Upper lobe of left lung (tissue), 6 donors: ENCODE measurements around the gene TTC12. TPM values are rescaled to one million over a fixed set of nuclear protein-coding genes. Genes with fewer than 3 reads are reported as not detected.

ENCODE experiments used
- ATAC-seq, 2 donors: fragments of 200-7000 bp; cut with Tn5 transposase; one replicate each; pipeline ENCODE4 v1.9.1; 2022; ENCODE audit warnings: mild to moderate bottlenecking in 2 of 2, moderate library complexity in 2 of 2; ENCODE audit not compliant: low FRiP score in 2 of 2
- DNase-seq, 2 donors: peaks; one replicate each; pipeline ENCODE4 v3.0.0-alpha.2; 2019 to 2020
- H3K27ac ChIP-seq, 4 donors: fragments of 200-600 bp; sonication (generic); one replicate each; pipeline ENCODE4 v1.5.1; 2016 to 2019
- H3K27me3 ChIP-seq, 4 donors: fragments of 200-600 bp; sonication (generic); one replicate each; pipeline ENCODE4 v1.5.1; 2017 to 2019
- H3K36me3 ChIP-seq, 4 donors: fragments of 200-600 bp; sonication (generic); one replicate each; pipeline ENCODE4 v1.5.1; 2016 to 2019
- H3K4me1 ChIP-seq, 4 donors: fragments of 200-600 bp; sonication (generic); one replicate each; pipeline ENCODE4 v1.5.1; 2018 to 2019
- H3K4me3 ChIP-seq, 4 donors: fragments of 200-600 bp; sonication (generic); one replicate each; pipeline ENCODE4 v1.5.1; 2017 to 2019; ENCODE audit warnings: mild to moderate bottlenecking in 2 of 4, moderate library complexity in 1 of 4
- H3K9me3 ChIP-seq, 4 donors: fragments of 200-600 bp; sonication (generic); one replicate each; pipeline ENCODE4 v1.5.1; 2018 to 2019
- EP300 ChIP-seq, 4 donors: sonication (generic); formaldehyde crosslinking; IDR thresholded peaks; one replicate each; pipeline ENCODE4 v1.5.1; 2017; ENCODE audit warnings: antibody characterized with exemption in 4 of 4, control low read depth in 2 of 4
- POLR2A ChIP-seq, 4 donors: fragments of 450-650 bp; IDR thresholded peaks; one replicate each; pipeline ENCODE4 v1.5.1; 2016 to 2017; ENCODE audit warnings: antibody characterized with exemption in 4 of 4, mild to moderate bottlenecking in 2 of 4
- POLR2AphosphoS5 ChIP-seq, 2 donors: sonication (generic); formaldehyde crosslinking; IDR thresholded peaks; one replicate each; pipeline ENCODE4 v1.5.1; 2017; ENCODE audit warnings: antibody characterized with exemption in 2 of 2
- WGBS, 2 donors: methylation state at CpG; one replicate each; pipeline ENCODE4 v1.1.5; 2017 to 2018; 5-methylcytosine and 5-hydroxymethylcytosine counted together
- total RNA-seq, 6 donors: library from RNA; depleted of rRNA in 4 of 6; stranded (reverse); fragments of >200 nt in 4 of 6; gene quantifications; one replicate each; pipeline versions ENCODE4 v1.1.0 to v1.2.1, GENCODE V29; 2016 to 2021
- TF ChIP-seq, protein P1 (sequence below), 6 experiments: fragments of 450-650 bp in 4 of 6; fragments of 200-600 bp in 2 of 6; sonication (generic) in 2 of 6; IDR thresholded peaks; one replicate each; pipeline ENCODE4 v1.5.1; 2016 to 2019; ENCODE audit warnings: antibody characterized with exemption in 6 of 6
- donor health status: DM: no; HTN: no; CAD: no; lungs with moderate emphysema.
- donor health status: DM: no; HTN: yes; CAD: no; lungs with severe emphysema.

Gene TTC12
- total RNA-seq, 6 donors from 2014 or later: 11.6 to 56.7 (median 16.1) TPM

DNA sequence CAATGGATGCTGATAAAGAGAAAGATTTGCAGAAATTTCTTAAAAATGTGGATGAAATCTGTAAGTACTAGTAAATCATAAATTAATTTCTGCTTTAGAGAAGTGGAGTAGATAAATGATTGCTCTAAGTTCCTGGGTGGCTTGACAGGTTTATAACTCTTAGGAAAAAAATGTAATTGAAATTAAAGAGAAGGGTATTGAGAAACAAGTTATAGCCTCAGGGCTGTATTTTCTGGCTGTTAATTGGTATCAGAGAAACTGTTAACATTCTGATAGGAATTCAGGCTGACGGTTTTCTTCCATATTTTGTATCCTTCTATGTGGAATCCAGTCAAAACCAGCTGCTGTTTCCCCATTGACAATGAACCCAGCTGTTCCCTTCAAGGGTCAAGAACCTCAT, 1.9 kb downstream of the TTC12 start:
- Histone ChIP-seq H3K27ac (no peak overlapping the region), H3K4me3 (no peak overlapping the region), H3K27me3 (no peaks in the 10 kb centered on the region), H3K4me1 (peaks cover 9 to 21% (median 13%) of the 10 kb centered on the region in 4 donors), H3K36me3 (peaks cover 0 to 6% (median 0%) of the 10 kb centered on the region in 4 donors), H3K9me3 (no peaks in the 10 kb centered on the region)
- ATAC-seq: no peak
- 88 to 96% methylated on average over 1 of the region's 1 CpG for WGBS, 2 donors
- TF ChIP-seq EP300 (IDR thresholded peaks at IDR 0.05) (no peak), POLR2AphosphoS5 (IDR thresholded peaks at IDR 0.05) (no peak), POLR2A (IDR thresholded peaks at IDR 0.05) (no peak)
- TF ChIP-seq, protein P1, sequence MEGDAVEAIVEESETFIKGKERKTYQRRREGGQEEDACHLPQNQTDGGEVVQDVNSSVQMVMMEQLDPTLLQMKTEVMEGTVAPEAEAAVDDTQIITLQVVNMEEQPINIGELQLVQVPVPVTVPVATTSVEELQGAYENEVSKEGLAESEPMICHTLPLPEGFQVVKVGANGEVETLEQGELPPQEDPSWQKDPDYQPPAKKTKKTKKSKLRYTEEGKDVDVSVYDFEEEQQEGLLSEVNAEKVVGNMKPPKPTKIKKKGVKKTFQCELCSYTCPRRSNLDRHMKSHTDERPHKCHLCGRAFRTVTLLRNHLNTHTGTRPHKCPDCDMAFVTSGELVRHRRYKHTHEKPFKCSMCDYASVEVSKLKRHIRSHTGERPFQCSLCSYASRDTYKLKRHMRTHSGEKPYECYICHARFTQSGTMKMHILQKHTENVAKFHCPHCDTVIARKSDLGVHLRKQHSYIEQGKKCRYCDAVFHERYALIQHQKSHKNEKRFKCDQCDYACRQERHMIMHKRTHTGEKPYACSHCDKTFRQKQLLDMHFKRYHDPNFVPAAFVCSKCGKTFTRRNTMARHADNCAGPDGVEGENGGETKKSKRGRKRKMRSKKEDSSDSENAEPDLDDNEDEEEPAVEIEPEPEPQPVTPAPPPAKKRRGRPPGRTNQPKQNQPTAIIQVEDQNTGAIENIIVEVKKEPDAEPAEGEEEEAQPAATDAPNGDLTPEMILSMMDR (IDR thresholded peaks at IDR 0.05): no peak
- DNase-seq: no peak

DNA sequence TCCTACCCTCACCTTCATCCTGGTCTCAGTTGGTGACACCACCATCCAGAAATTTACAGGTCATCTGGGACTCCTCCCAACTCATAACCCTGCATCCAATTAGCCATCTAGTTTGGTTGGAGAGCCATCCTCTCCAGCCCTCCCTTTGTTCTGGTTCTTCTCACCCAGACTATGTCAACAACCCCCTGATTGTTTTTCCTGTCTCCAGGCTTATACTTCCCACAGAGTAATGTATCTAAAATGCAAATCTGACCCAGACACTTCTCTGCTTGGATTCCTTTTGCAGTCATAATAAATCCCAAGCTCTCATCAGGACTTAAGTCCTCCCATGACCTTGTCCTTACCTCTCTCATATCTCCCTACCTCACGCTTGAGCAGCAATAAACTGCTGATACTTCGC, 3.0 kb downstream of the TTC12 start:
- DNase-seq (no peak), ATAC-seq (no peak)
- peaks cover 0 to 6% (median 0%) of the 10 kb centered on the region in 4 donors for H3K36me3 ChIP-seq
- no peak for TF ChIP-seq POLR2AphosphoS5 (IDR thresholded peaks at IDR 0.05)
- TF ChIP-seq EP300 (IDR thresholded peaks at IDR 0.05): no peak
- TF ChIP-seq POLR2A (IDR thresholded peaks at IDR 0.05): no peak
- TF ChIP-seq, protein P1 (IDR thresholded peaks at IDR 0.05): no peak
- no peak overlapping the region for H3K4me3 ChIP-seq
- H3K4me1 ChIP-seq: peaks cover 9 to 21% (median 13%) of the 10 kb centered on the region in 4 donors
- WGBS, 2 donors: 98 to 100% methylated on average over 2 of the region's 2 CpGs
- no peaks in the 10 kb centered on the region for H3K27me3 ChIP-seq
- no peak overlapping the region for H3K27ac ChIP-seq
- H3K9me3 ChIP-seq: no peaks in the 10 kb centered on the region

DNA sequence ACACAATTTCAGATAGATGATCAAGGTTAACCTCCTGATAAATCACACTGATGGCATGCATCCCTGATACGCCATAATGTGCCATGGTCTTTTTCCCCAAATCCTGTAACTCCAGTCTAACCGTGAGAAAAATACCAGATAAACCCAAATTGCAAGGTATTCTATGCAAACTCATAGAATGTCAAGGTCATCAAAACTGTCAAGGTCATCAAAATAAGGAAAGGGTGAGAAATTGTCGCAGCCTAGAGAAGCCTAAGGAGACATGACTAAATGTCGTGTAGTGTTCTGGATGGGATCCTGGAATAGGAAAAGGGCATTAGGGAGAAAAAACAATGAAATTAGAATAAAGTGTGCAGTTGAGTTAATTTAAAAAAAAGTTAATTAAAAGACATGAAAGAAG, 4.7 kb downstream of the TTC12 start:
- Histone ChIP-seq H3K4me3 (no peak overlapping the region), H3K36me3 (peaks cover 0 to 16% (median 3%) of the 10 kb centered on the region in 4 donors), H3K9me3 (no peaks in the 10 kb centered on the region), H3K27me3 (no peaks in the 10 kb centered on the region), H3K27ac (no peak overlapping the region), H3K4me1 (peaks cover 4 to 16% (median 7%) of the 10 kb centered on the region in 4 donors)
- WGBS, 2 donors: 95 to 96% methylated on average over 4 of the region's 4 CpGs
- DNase-seq: no peak
- no peak for ATAC-seq
- TF ChIP-seq EP300 (IDR thresholded peaks at IDR 0.05) (no peak), POLR2A (IDR thresholded peaks at IDR 0.05) (no peak), POLR2AphosphoS5 (IDR thresholded peaks at IDR 0.05) (no peak)
- TF ChIP-seq, protein P1 (IDR thresholded peaks at IDR 0.05): no peak

DNA sequence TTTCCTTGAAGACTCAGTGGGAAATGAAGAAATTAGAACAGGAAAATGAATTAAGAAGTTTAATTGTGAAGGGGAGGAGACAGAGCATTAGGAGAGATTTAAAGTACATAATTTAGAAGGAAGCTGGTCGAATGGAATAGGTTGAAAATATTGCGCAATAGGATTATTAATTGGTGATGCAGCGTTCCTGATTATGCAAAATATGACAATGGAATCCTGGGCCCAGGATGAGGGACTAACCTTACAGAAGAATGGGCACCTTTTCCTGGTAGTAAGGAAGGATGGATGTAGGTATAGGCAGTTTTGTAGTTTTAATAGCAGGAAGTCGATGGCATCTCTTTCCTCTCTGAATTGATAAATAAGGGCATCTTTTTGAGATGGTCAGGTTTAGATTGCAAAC, 7.8 kb downstream of the TTC12 start:
- H3K27ac ChIP-seq: no peak overlapping the region
- no peak overlapping the region for H3K4me3 ChIP-seq
- H3K27me3 ChIP-seq: no peaks in the 10 kb centered on the region
- H3K4me1 ChIP-seq: no peaks in the 10 kb centered on the region
- ATAC-seq (no peak), DNase-seq (no peak)
- H3K9me3 ChIP-seq: no peaks in the 10 kb centered on the region
- WGBS, 2 donors: 66 to 76% methylated on average over 3 to 4 of the region's 4 CpGs
- TF ChIP-seq, protein P1 (IDR thresholded peaks at IDR 0.05): no peak
- TF ChIP-seq POLR2AphosphoS5 (IDR thresholded peaks at IDR 0.05) (no peak), EP300 (IDR thresholded peaks at IDR 0.05) (no peak), POLR2A (IDR thresholded peaks at IDR 0.05) (no peak)
- peaks cover 0 to 47% (median 14%) of the 10 kb centered on the region in 4 donors for H3K36me3 ChIP-seq

DNA sequence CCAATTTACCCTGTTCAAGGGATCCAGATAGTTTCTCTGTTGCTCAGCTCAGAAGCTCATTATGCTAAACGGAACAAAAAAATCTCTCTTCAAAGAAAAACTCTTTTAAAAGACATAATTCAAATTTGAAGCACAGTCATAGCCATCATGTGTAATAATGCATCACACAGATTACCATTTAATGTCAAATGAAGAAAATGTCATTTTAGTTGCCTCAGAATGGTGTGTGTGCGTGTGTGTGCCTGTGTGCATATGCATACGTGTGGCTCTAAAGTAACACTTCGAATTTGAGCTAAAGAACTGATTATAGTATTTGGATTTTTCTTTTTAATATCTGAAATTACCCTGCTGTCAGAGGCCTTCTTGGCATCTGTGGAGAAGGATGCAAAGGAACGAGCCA, 9.9 kb downstream of the TTC12 start:
- no peaks in the 10 kb centered on the region for H3K4me1 ChIP-seq
- H3K36me3 ChIP-seq: peaks cover 0 to 62% (median 21%) of the 10 kb centered on the region in 4 donors
- DNase-seq (no peak), ATAC-seq (no peak)
- no peak overlapping the region for H3K4me3 ChIP-seq
- WGBS, 2 donors: 96 to 98% methylated on average over 5 of the region's 5 CpGs
- H3K9me3 ChIP-seq: no peaks in the 10 kb centered on the region
- TF ChIP-seq POLR2A (IDR thresholded peaks at IDR 0.05) (no peak), POLR2AphosphoS5 (IDR thresholded peaks at IDR 0.05) (no peak), EP300 (IDR thresholded peaks at IDR 0.05) (no peak)
- TF ChIP-seq, protein P1 (IDR thresholded peaks at IDR 0.05): no peak
- H3K27ac ChIP-seq: no peak overlapping the region
- H3K27me3 ChIP-seq: no peaks in the 10 kb centered on the region
